WERI-Rb-1 (cell line): ENCODE results near the gene OLFML2A.
A peak's percentile ranks its signal among the peaks of the same experiment; 100 is the strongest.

Experiments used
- DNase-seq: peaks from one replicate; pipeline ENCODE4 v3.0.0-alpha.2; 2020
- H3K27ac ChIP-seq: fragments of 250-450 bp; sonication (Bioruptor Pico); 2 replicates; pipeline ENCODE4 v1.5.1; 2020; ENCODE audit warnings: mild to moderate bottlenecking, moderate library complexity
- H3K27me3 ChIP-seq: fragments of 250-450 bp; sonication (Bioruptor Pico); 2 replicates; pipeline ENCODE4 v1.5.1; 2021; ENCODE audit warnings: mild to moderate bottlenecking, low read depth, moderate library complexity; ENCODE audit not compliant: insufficient read depth, severe bottlenecking
- H3K36me3 ChIP-seq: fragments of 250-450 bp; sonication (Bioruptor Pico); 2 replicates; pipeline ENCODE4 v1.5.1; 2020; ENCODE audit warnings: mild to moderate bottlenecking, moderate library complexity
- H3K4me3 ChIP-seq: 2 replicates; pipeline ENCODE4 v1.5.1; 2011; ENCODE audit warnings: low read depth, mild to moderate bottlenecking, control low read depth, low read length
- H3K9me3 ChIP-seq: fragments of 250-450 bp; sonication (Bioruptor Pico); 2 replicates; pipeline ENCODE4 v1.5.1; 2021; ENCODE audit warnings: mild to moderate bottlenecking, moderate library complexity; ENCODE audit not compliant: severe bottlenecking
- CTCF ChIP-seq: IDR thresholded peaks from 2 replicates; pipeline ENCODE4 v1.5.1; 2011; ENCODE audit warnings: low read depth, mild to moderate bottlenecking, control low read depth, inconsistent platforms, low read length

OLFML2A gene

GRCh38 chr9:124780757-124781151, 3.8 kb downstream of the OLFML2A start:
- DNase-seq = peak; percentile 3
- Histone ChIP-seq H3K4me3 (no peak overlapping the region), H3K27me3 (no peaks in the 10 kb centered on the region), H3K9me3 (no peaks in the 10 kb centered on the region), H3K27ac (no peak overlapping the region), H3K36me3 (no peaks in the 10 kb centered on the region; the same call in none of the 2 replicates)
- no peak for TF ChIP-seq CTCF

DNA sequence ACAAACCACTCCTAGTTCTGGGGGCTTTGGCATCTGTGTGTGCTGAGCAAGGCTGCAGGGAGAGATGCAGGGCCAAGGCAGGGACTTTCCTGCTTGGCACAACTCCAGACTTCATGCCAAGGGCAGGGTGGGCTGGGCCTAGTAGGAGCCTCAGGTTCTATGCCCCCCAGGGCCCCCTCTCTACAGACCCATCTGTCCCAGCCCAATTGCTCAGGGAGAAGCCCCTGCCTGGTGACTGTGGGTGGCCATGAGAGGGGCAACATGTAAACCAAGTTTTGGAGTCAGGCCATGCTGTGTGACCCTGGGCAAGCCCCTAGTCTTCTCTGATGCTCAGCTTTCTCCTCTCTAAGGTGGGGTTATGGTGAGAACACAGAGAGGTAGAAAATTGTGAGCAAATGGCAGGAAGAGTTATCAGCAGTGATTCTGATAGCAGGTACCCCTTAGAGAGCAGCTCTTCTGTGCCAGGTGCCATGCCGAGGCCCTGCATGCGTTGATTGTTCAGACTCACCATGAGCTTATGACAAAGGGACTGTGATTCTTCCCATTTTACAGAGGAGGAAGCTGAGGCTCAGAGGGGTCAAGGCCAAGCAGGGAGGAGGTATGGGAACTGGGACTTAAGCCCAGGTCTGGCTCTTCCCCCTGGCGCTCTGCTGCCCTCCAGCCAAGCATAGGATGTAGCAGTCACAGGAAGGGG, 5.2 kb downstream of the OLFML2A start:
- no peak overlapping the region for H3K4me3 ChIP-seq
- H3K27ac ChIP-seq = no peak overlapping the region
- DNase-seq = peak; percentile 9
- H3K36me3 ChIP-seq = peaks cover 3% of the 10 kb centered on the region
- no peaks in the 10 kb centered on the region for H3K27me3 ChIP-seq
- H3K9me3 ChIP-seq = no peaks in the 10 kb centered on the region
- TF ChIP-seq CTCF = no peak

GRCh38 chr9:124782661-124783574, 6.0 kb downstream of the OLFML2A start:
- H3K27me3 ChIP-seq = no peaks in the 10 kb centered on the region
- peak; percentile 8 for DNase-seq
- TF ChIP-seq CTCF = no peak
- H3K4me3 ChIP-seq = no peak overlapping the region
- no peaks in the 10 kb centered on the region for H3K9me3 ChIP-seq
- H3K27ac ChIP-seq = no peak overlapping the region
- peaks cover 8% of the 10 kb centered on the region for H3K36me3 ChIP-seq

DNA sequence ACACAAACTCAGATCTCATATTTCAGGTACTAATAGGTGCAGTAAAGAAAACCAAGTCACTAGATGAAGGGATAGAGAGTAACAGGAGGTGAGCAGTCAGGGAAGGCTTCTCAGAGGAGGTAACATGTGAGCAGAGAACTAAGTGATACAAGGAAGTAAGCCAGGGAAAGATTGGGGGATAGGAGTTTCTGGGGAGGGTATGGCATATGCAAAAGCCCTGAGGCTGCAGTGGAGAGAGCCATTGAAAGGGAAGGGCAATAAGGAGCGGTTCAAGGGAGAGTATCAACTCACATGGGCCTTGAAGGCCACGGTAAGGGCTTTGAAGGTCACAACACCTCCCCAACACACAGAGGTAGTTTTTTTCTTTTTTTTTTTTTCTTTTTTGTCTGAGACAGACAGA, 6.9 kb downstream of the OLFML2A start:
- Histone ChIP-seq H3K27me3 (no peaks in the 10 kb centered on the region), H3K27ac (no peak overlapping the region), H3K36me3 (peaks cover 8% of the 10 kb centered on the region), H3K9me3 (no peaks in the 10 kb centered on the region), H3K4me3 (no peak overlapping the region)
- TF ChIP-seq CTCF = no peak
- DNase-seq = no peak

DNA sequence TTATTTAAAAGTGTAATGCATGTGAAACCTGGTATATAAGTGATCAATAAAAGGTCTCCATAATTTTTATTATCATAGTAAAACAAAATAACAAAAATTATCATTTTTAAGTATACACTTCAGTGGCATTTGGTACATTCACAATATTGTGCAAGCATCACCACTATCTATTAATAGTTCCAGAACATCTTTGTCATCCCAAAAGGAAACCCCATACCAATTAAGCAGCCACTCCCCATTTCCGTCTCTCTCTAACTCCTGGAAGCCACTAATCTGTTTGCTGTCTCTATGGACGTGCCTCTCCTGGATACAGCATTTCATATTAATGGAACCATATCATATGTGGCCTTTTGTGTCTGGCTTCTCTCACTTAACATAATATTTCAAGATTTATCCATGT, 7.6 kb downstream of the OLFML2A start:
- Histone ChIP-seq H3K4me3 (no peak overlapping the region), H3K9me3 (no peaks in the 10 kb centered on the region), H3K27ac (no peak overlapping the region), H3K36me3 (peaks cover 8% of the 10 kb centered on the region), H3K27me3 (no peaks in the 10 kb centered on the region)
- no peak for TF ChIP-seq CTCF
- DNase-seq = no peak
